Trophoblast cell (in vitro differentiated cells and primary cell): ENCODE data around the gene ERG28.
A peak's percentile ranks its signal among the peaks of the same experiment; 100 is the strongest.
"Not testable (repeated sequence)": the region's sequence is repeated elsewhere in the genome, so short reads cannot be mapped to it uniquely, and the experiment has no call there.

Experiments used
- DNase-seq, 2 donors: peaks; one replicate each; pipeline ENCODE4 v3.0.0-alpha.2; 2016
- H2AFZ ChIP-seq: 2 replicates; pipeline ENCODE4 v1.6.1; 2013; ENCODE audit warnings: low read length, moderate library complexity, mild to moderate bottlenecking; ENCODE audit not compliant: insufficient read depth, poor library complexity
- H2AK5ac ChIP-seq: 2 replicates; pipeline ENCODE4 v1.6.1; 2013; ENCODE audit warnings: mild to moderate bottlenecking, low read length
- H2BK120ac ChIP-seq: 2 replicates; pipeline ENCODE4 v1.6.1; 2013; ENCODE audit warnings: low read length, mild to moderate bottlenecking, moderate library complexity; ENCODE audit not compliant: insufficient read depth, poor library complexity
- H2BK12ac ChIP-seq: 2 replicates; pipeline ENCODE4 v1.6.1; 2013; ENCODE audit warnings: mild to moderate bottlenecking, low read length, moderate library complexity
- H2BK5ac ChIP-seq: 2 replicates; pipeline ENCODE4 v1.6.1; 2013; ENCODE audit warnings: low read length, low read depth, moderate library complexity, mild to moderate bottlenecking; ENCODE audit not compliant: poor library complexity
- H3K14ac ChIP-seq: 2 replicates; pipeline ENCODE4 v1.6.1; 2013; ENCODE audit warnings: mild to moderate bottlenecking, low read length
- H3K18ac ChIP-seq: 2 replicates; pipeline ENCODE4 v1.6.1; 2013; ENCODE audit warnings: mild to moderate bottlenecking, low read length
- H3K23ac ChIP-seq: 2 replicates; pipeline ENCODE4 v1.6.1; 2013; ENCODE audit warnings: low read length
- H3K27ac ChIP-seq: 2 replicates; pipeline ENCODE4 v1.5.1; 2013; ENCODE audit warnings: low read depth, mild to moderate bottlenecking, inconsistent platforms, low read length, moderate library complexity
- H3K27me3 ChIP-seq: 2 replicates; pipeline ENCODE4 v1.6.1; 2013; ENCODE audit warnings: inconsistent platforms, mild to moderate bottlenecking, low read length, moderate library complexity; ENCODE audit not compliant: insufficient read depth
- H3K36me3 ChIP-seq, 2 experiments: 1 replicate in 1 of 2; 2 replicates in 1 of 2; pipeline ENCODE4 v1.6.1; 2013; ENCODE audit warnings: low read length in 2 of 2, mild to moderate bottlenecking in 2 of 2, moderate library complexity in 1 of 2; ENCODE audit not compliant: insufficient read depth in 2 of 2, control insufficient read depth in 1 of 2
- H3K4ac ChIP-seq: 2 replicates; pipeline ENCODE4 v1.6.1; 2013; ENCODE audit warnings: low read depth, mild to moderate bottlenecking, low read length, moderate library complexity
- H3K4me1 ChIP-seq, 2 experiments: 1 replicate in 1 of 2; 2 replicates in 1 of 2; pipeline ENCODE4 v1.6.1; 2013; ENCODE audit warnings: low read length in 2 of 2, mild to moderate bottlenecking in 2 of 2, moderate library complexity in 1 of 2; ENCODE audit not compliant: insufficient read depth in 2 of 2, control insufficient read depth in 1 of 2
- H3K4me2 ChIP-seq: 2 replicates; pipeline ENCODE4 v1.6.1; 2013; ENCODE audit warnings: inconsistent platforms, mild to moderate bottlenecking, low read length, moderate library complexity
- H3K4me3 ChIP-seq: 2 replicates; pipeline ENCODE4 v1.5.1; 2013; ENCODE audit warnings: mild to moderate bottlenecking, low read depth, low read length, inconsistent platforms
- H3K79me1 ChIP-seq: one replicate; pipeline ENCODE4 v1.6.1; 2013; ENCODE audit warnings: low read length
- H3K79me2 ChIP-seq: 2 replicates; pipeline ENCODE4 v1.6.1; 2013; ENCODE audit warnings: low read length, mild to moderate bottlenecking; ENCODE audit not compliant: control insufficient read depth, insufficient read depth, poor library complexity
- H3K9ac ChIP-seq: 2 replicates; pipeline ENCODE4 v1.6.1; 2013; ENCODE audit warnings: mild to moderate bottlenecking, low read length
- H3K9me3 ChIP-seq: 2 replicates; pipeline ENCODE4 v1.6.1; 2013; ENCODE audit warnings: low read depth, mild to moderate bottlenecking, control low read depth, inconsistent platforms, low read length; ENCODE audit not compliant: insufficient read depth
- H4K12ac ChIP-seq: 2 replicates; pipeline ENCODE4 v1.6.1; 2013; ENCODE audit warnings: low read depth, mild to moderate bottlenecking, low read length, moderate library complexity
- H4K8ac ChIP-seq: 2 replicates; pipeline ENCODE4 v1.6.1; 2013; ENCODE audit warnings: low read depth, mild to moderate bottlenecking, low read length, moderate library complexity
- H4K91ac ChIP-seq: one replicate; pipeline ENCODE4 v1.6.1; 2013; ENCODE audit warnings: low read depth, mild to moderate bottlenecking, low read length, moderate library complexity
- WGBS: extraction: QIAGEN DNeasy Blood & Tissue Kit; methylation state at CpG from one replicate; pipeline ENCODE4 v1.1.7; 2013; ENCODE audit warnings: missing lambda C conversion rate; ENCODE audit not compliant: insufficient read length, insufficient coverage; ENCODE audit errors: extremely low coverage; 5-methylcytosine and 5-hydroxymethylcytosine counted together

ERG28 gene

GRCh38 chr14:75697918-75698317 lies 37.2 kb upstream of the ERG28 start:
- no peak overlapping the region for H4K12ac ChIP-seq
- H3K18ac ChIP-seq, result no peak overlapping the region
- H3K4me3 ChIP-seq, result no peak overlapping the region
- no peak overlapping the region for H3K9ac ChIP-seq
- no peak overlapping the region for H4K91ac ChIP-seq
- H3K36me3 ChIP-seq, result peaks cover 19 to 21% of the 10 kb centered on the region in 2 experiments
- H2BK120ac ChIP-seq, result no peak overlapping the region
- no peaks in the 10 kb centered on the region for H3K4me1 ChIP-seq
- H3K9me3 ChIP-seq, result peaks cover 1% of the 10 kb centered on the region
- H2BK5ac ChIP-seq, result no peak overlapping the region
- WGBS, result no CpG with 5 or more reads among the region's 2 CpGs
- no peak overlapping the region for H4K8ac ChIP-seq
- H3K27ac ChIP-seq, result no peak overlapping the region
- H2AFZ ChIP-seq, result no peak overlapping the region
- no peak for DNase-seq
- H3K27me3 ChIP-seq, result no peaks in the 10 kb centered on the region
- H3K79me1 ChIP-seq, result no peaks in the 10 kb centered on the region
- no peak overlapping the region for H3K4me2 ChIP-seq
- no peak overlapping the region for H3K23ac ChIP-seq
- H2AK5ac ChIP-seq, result no peak overlapping the region
- H3K14ac ChIP-seq, result no peak overlapping the region
- H3K4ac ChIP-seq, result no peak overlapping the region
- no peaks in the 10 kb centered on the region for H3K79me2 ChIP-seq
- no peak overlapping the region for H2BK12ac ChIP-seq

- no peak overlapping the region for H2BK5ac ChIP-seq
- no peaks in the 10 kb centered on the region for H3K79me1 ChIP-seq
- DNase-seq, result no peak
- H2AK5ac ChIP-seq, result no peak overlapping the region
- no peak overlapping the region for H3K27ac ChIP-seq
- no peak overlapping the region for H3K9ac ChIP-seq
- no peak overlapping the region for H3K18ac ChIP-seq
- H3K4me3 ChIP-seq, result no peak overlapping the region
- H3K14ac ChIP-seq, result no peak overlapping the region
- no peak overlapping the region for H3K23ac ChIP-seq
- H3K4me1 ChIP-seq, result no peaks in the 10 kb centered on the region
- no peak overlapping the region for H3K4ac ChIP-seq
- peaks cover 19 to 21% of the 10 kb centered on the region in 2 experiments for H3K36me3 ChIP-seq
- no peak overlapping the region for H3K4me2 ChIP-seq
- no CpG with 5 or more reads among the region's 1 CpG for WGBS
- no peaks in the 10 kb centered on the region for H3K79me2 ChIP-seq
- H3K27me3 ChIP-seq, result no peaks in the 10 kb centered on the region
- no peak overlapping the region for H2AFZ ChIP-seq
- no peak overlapping the region for H4K8ac ChIP-seq
- H3K9me3 ChIP-seq, result peaks cover 1% of the 10 kb centered on the region
- H2BK120ac ChIP-seq, result no peak overlapping the region
- peak overlapping the region; percentile 38 for H4K12ac ChIP-seq
- H2BK12ac ChIP-seq, result no peak overlapping the region
- H4K91ac ChIP-seq, result no peak overlapping the region
Observed at GRCh38 chr14:75697386-75697785, 36.7 kb upstream of the ERG28 start.

- H2AK5ac ChIP-seq, result not testable (repeated sequence)
- WGBS, result no CpG with 5 or more reads among the region's 6 CpGs
Observed at GRCh38 chr14:75695025-75695424, 34.3 kb upstream of the ERG28 start.

GRCh38 chr14:75690010-75690409 lies 29.3 kb upstream of the ERG28 start:
- Histone ChIP-seq H2BK5ac (no peak overlapping the region), H4K12ac (no peak overlapping the region), H3K4me3 (no peak overlapping the region), H2BK12ac (no peak overlapping the region), H3K18ac (no peak overlapping the region), H2AK5ac (no peak overlapping the region), H3K79me2 (no peaks in the 10 kb centered on the region), H2BK120ac (no peak overlapping the region), H3K36me3 (peaks cover 15 to 25% of the 10 kb centered on the region in 2 experiments), H3K79me1 (no peaks in the 10 kb centered on the region), H3K23ac (no peak overlapping the region), H3K4me1 (no peaks in the 10 kb centered on the region), H3K27ac (no peak overlapping the region), H3K4ac (no peak overlapping the region), H3K4me2 (no peak overlapping the region), H3K27me3 (no peaks in the 10 kb centered on the region), H3K14ac (no peak overlapping the region), H4K8ac (no peak overlapping the region), H3K9me3 (peaks cover 1% of the 10 kb centered on the region), H4K91ac (no peak overlapping the region), H3K9ac (peak overlapping the region; percentile 33), H2AFZ (no peak overlapping the region)
- WGBS, result no CpG with 5 or more reads among the region's 7 CpGs
- DNase-seq, result peak in 1 of 2 donors; percentile 17

More at GRCh38 chr14:75695025-75695424, 34.3 kb upstream of the ERG28 start:
- not testable (repeated sequence) for H2BK120ac ChIP-seq, DNase-seq, H3K9ac ChIP-seq, H3K27me3 ChIP-seq, H4K91ac ChIP-seq, H3K4me3 ChIP-seq, H3K18ac ChIP-seq, H3K14ac ChIP-seq, H3K4ac ChIP-seq, H4K12ac ChIP-seq, H3K9me3 ChIP-seq, H2BK5ac ChIP-seq, H3K4me2 ChIP-seq, H4K8ac ChIP-seq, H3K79me1 ChIP-seq, H3K79me2 ChIP-seq, H2AFZ ChIP-seq, H3K23ac ChIP-seq, H2BK12ac ChIP-seq, H3K27ac ChIP-seq, H3K4me1 ChIP-seq
- H3K36me3 ChIP-seq, result peaks cover 23 to 28% of the 10 kb centered on the region in 2 experiments
